ENCODE data around the gene SCGB2A2.

SCGB2A2 gene

GRCh38 chr11:62269654-62270278, at the start of gene SCGB2A2:
Gene SCGB2A2 (plus strand): TSS chr11:62270158. CDS start chr11:62270217, 59 bp downstream.
- DNase-seq (ENCODE audit: low read depth) = no peak

- no peak for DNase-seq (ENCODE audit: low read depth)
Measured at GRCh38 chr11:62221498-62221897, 48.5 kb upstream of the SCGB2A2 start.

- no peak for DNase-seq (ENCODE audit: low read depth)
Measured at GRCh38 chr11:62223095-62223494, 46.9 kb upstream of the SCGB2A2 start.

GRCh38 chr11:62233730-62234129, 36.2 kb upstream of the SCGB2A2 start:
- DNase-seq (ENCODE audit: low read depth) = no peak

GRCh38 chr11:62236187-62236586, 33.8 kb upstream of the SCGB2A2 start:
- no peak for DNase-seq (ENCODE audit: low read depth)

GRCh38 chr11:62237499-62237898, 32.5 kb upstream of the SCGB2A2 start:
- no peak for DNase-seq (ENCODE audit: low read depth)

GRCh38 chr11:62238151-62238550, 31.8 kb upstream of the SCGB2A2 start:
- no peak for DNase-seq (ENCODE audit: low read depth)

GRCh38 chr11:62241095-62241494, 28.9 kb upstream of the SCGB2A2 start:
- DNase-seq (ENCODE audit: low read depth) = no peak

GRCh38 chr11:62242021-62242420, 27.9 kb upstream of the SCGB2A2 start, which contains the start of gene SCGB1D2:
Gene SCGB1D2 (plus strand): TSS chr11:62242239. CDS start chr11:62242308, 69 bp downstream.
- no peak for DNase-seq (ENCODE audit: low read depth)

- no peak for DNase-seq (ENCODE audit: low read depth)
Measured at GRCh38 chr11:62245271-62245753, 24.6 kb upstream of the SCGB2A2 start.

GRCh38 chr11:62251698-62252097, 18.3 kb upstream of the SCGB2A2 start:
- no peak for DNase-seq (ENCODE audit: low read depth)

GRCh38 chr11:62253999-62254542, 15.9 kb upstream of the SCGB2A2 start:
- DNase-seq (ENCODE audit: low read depth) = no peak

- no peak for DNase-seq (ENCODE audit: low read depth)
Measured at GRCh38 chr11:62256281-62256680, 13.7 kb upstream of the SCGB2A2 start.

GRCh38 chr11:62260261-62260953, 9.6 kb upstream of the SCGB2A2 start:
- DNase-seq (ENCODE audit: low read depth) = no peak

GRCh38 chr11:62264004-62264403, 6.0 kb upstream of the SCGB2A2 start:
- DNase-seq (ENCODE audit: low read depth) = no peak

GRCh38 chr11:62266558-62266957, 3.4 kb upstream of the SCGB2A2 start:
- DNase-seq (ENCODE audit: low read depth) = no peak

- no peak for DNase-seq (ENCODE audit: low read depth)
Measured at GRCh38 chr11:62267050-62267449, 2.9 kb upstream of the SCGB2A2 start.

GRCh38 chr11:62267576-62267975, 2.4 kb upstream of the SCGB2A2 start:
- DNase-seq (ENCODE audit: low read depth) = no peak

- no peak for DNase-seq (ENCODE audit: low read depth)
Measured at GRCh38 chr11:62273284-62273683, 3.3 kb downstream of the SCGB2A2 start.

- DNase-seq (ENCODE audit: low read depth) = no peak
Measured at GRCh38 chr11:62273789-62274275, 3.9 kb downstream of the SCGB2A2 start.

- DNase-seq (ENCODE audit: low read depth) = no peak
Measured at GRCh38 chr11:62280452-62280851, 10.5 kb downstream of the SCGB2A2 start.

- no peak for DNase-seq (ENCODE audit: low read depth)
Measured at GRCh38 chr11:62295504-62295903, 25.5 kb downstream of the SCGB2A2 start.

- DNase-seq (ENCODE audit: low read depth) = no peak
Measured at GRCh38 chr11:62298975-62299374, 29.0 kb downstream of the SCGB2A2 start, which contains the start of gene SCGB1D4. Gene SCGB1D4 (minus strand): TSS chr11:62299075. CDS start chr11:62299010, 65 bp downstream.
